Testis (tissue), 3 donors: Measurements from ENCODE around the gene DCTD. TPM values are rescaled to one million over a fixed set of nuclear protein-coding genes. Genes with fewer than 3 reads are reported as not detected.

Source experiments
- DNase-seq: peaks from one replicate; pipeline ENCODE4 v3.0.0-alpha.2; 2019
- H3K27ac ChIP-seq, 2 donors: fragments of 200-600 bp; sonication (generic); one replicate each; pipeline ENCODE4 v1.5.1; 2019
- H3K27me3 ChIP-seq: fragments of 200-600 bp; sonication (generic); one replicate; pipeline ENCODE4 v1.5.1; 2019
- H3K36me3 ChIP-seq: fragments of 200-600 bp; sonication (generic); one replicate; pipeline ENCODE4 v1.5.1; 2017; ENCODE audit warnings: low read depth; ENCODE audit errors: missing control alignments
- H3K4me1 ChIP-seq: fragments of 200-600 bp; sonication (generic); one replicate; pipeline ENCODE4 v1.5.1; 2019
- H3K4me3 ChIP-seq, 2 donors: fragments of 200-600 bp; sonication (generic); one replicate each; pipeline ENCODE4 v1.5.1; 2017 to 2019
- H3K9me3 ChIP-seq: fragments of 200-600 bp; sonication (generic); one replicate; pipeline ENCODE4 v1.5.1; 2017
- POLR2A ChIP-seq: fragments of 450-650 bp; IDR thresholded peaks from one replicate; pipeline ENCODE4 v1.6.1; 2017; ENCODE audit warnings: antibody characterized with exemption, mild to moderate bottlenecking, moderate library complexity
- WGBS, 2 donors: methylation state at CpG; one replicate each; pipeline ENCODE4 v1.1.5; 2018; 5-methylcytosine and 5-hydroxymethylcytosine counted together
- intact Hi-C: fragments of 100-400 bp; cut with DNase I; formaldehyde crosslinking; loops from one replicate; pipeline ENCODE4 v1.15.1; 2023; ENCODE audit warnings: low total_unique reads
- polyA plus RNA-seq: library from polyadenylated mRNA; stranded (reverse); fragments of 350-450 nt; fragmentation: Illumina TruSeq; extraction: RNeasy Lipid Tissue Mini Kit (QIAGEN cat#74804); gene quantifications from one replicate; pipeline ENCODE4 v1.2.3, GENCODE V29; 2014; ENCODE audit warnings: low read depth, low replicate concordance; ENCODE audit not compliant: insufficient read depth
- total RNA-seq, 2 donors: library from RNA; depleted of rRNA; stranded (reverse); fragments of >200 nt; gene quantifications; one replicate each; pipeline ENCODE4 v1.2.3, GENCODE V29; 2016
- TF ChIP-seq, protein P1 (sequence below), 3 experiments: fragments of 450-650 bp in 2 of 3; fragments of 200-600 bp in 1 of 3; sonication (generic) in 1 of 3; IDR thresholded peaks; one replicate each; pipeline ENCODE4 v1.5.1; 2016 to 2019; ENCODE audit warnings: antibody characterized with exemption in 3 of 3, mild to moderate bottlenecking in 2 of 3, moderate library complexity in 1 of 3

DCTD gene
- total and polyA plus RNA-seq, 3 donors from 2014 or later = 41.8 to 56.5 (median 45.6) TPM

DNA sequence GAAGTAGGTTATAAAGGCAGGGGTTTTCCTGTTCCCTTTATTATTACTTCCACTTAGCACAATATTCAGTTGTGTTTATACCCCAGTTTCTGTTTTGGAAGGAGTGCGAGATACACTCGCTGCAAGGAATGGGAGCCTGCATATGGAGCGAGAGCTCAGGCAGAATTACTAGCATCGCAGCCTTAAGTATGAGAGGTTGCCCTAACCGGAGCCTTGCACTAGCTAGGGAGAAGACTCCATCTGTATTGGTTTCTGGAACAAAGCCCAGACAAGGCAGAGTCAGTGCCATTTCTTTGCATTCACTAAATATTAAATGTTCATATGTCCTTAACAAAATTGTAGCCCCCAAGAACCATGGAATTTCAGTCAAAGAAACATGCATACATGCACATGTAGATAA, 6.2 kb upstream of the DCTD start:
- no peak overlapping the region for H3K27ac ChIP-seq
- TF ChIP-seq, protein P1, sequence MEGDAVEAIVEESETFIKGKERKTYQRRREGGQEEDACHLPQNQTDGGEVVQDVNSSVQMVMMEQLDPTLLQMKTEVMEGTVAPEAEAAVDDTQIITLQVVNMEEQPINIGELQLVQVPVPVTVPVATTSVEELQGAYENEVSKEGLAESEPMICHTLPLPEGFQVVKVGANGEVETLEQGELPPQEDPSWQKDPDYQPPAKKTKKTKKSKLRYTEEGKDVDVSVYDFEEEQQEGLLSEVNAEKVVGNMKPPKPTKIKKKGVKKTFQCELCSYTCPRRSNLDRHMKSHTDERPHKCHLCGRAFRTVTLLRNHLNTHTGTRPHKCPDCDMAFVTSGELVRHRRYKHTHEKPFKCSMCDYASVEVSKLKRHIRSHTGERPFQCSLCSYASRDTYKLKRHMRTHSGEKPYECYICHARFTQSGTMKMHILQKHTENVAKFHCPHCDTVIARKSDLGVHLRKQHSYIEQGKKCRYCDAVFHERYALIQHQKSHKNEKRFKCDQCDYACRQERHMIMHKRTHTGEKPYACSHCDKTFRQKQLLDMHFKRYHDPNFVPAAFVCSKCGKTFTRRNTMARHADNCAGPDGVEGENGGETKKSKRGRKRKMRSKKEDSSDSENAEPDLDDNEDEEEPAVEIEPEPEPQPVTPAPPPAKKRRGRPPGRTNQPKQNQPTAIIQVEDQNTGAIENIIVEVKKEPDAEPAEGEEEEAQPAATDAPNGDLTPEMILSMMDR (IDR thresholded peaks at IDR 0.05) = no peak
- TF ChIP-seq POLR2A = no peak
- H3K4me1 ChIP-seq = peaks cover 4% of the 10 kb centered on the region
- WGBS, 2 donors = 84 to 86% methylated on average over 5 of the region's 5 CpGs
- H3K9me3 ChIP-seq = no peaks in the 10 kb centered on the region
- H3K36me3 ChIP-seq = no peaks in the 10 kb centered on the region
- H3K27me3 ChIP-seq = no peaks in the 10 kb centered on the region
- intact Hi-C loops = loop anchor here (10.0 kb wide), 1 partner anchor 331 kb away; no protein-coding TSS in a partner anchor
- DNase-seq = no peak
- H3K4me3 ChIP-seq = no peak overlapping the region

DNA sequence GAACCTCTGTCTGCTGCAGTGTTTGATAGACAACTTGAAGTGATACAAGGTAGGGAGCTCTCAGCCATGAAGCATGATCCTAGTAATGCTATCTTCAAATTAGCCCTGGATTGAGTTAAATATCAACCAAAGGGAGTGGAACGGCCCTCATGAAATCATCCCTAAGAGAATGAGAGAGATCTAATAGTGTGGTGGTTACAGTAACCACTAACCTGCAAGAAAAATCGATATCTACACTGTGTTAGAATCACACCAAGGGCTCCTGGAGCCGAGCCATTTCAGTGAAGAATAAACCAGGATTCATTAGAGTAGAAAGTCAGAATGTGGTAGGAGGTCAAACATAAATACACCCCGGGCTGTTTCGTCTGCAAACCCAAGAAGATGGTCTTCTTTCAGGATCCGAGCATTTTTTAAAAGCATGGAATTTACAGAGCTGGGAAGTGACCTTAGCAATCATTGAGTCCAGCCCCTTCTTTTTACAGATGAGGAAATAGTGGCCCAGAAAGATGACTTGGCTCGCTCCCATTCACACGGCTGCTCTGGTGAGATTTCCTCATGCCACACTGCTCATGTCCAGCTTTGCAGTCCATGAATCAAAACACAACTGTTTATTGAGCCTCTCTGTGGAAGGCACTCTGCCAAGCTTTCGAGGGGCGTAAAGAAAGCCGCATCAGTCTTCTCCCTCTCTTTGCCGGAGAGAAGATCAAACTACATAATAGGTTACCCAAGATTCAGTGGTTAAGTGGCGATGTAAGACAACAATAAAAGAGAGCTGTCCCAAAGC, 5.5 kb upstream of the DCTD start:
- 80 to 88% methylated on average over 13 of the region's 13 CpGs for WGBS, 2 donors
- intact Hi-C loops = loop anchor here (10.0 kb wide), 1 partner anchor 332 kb away; no protein-coding TSS in a partner anchor
- H3K27me3 ChIP-seq = no peaks in the 10 kb centered on the region
- H3K4me1 ChIP-seq = peaks cover 8% of the 10 kb centered on the region
- no peaks in the 10 kb centered on the region for H3K9me3 ChIP-seq
- H3K36me3 ChIP-seq = no peaks in the 10 kb centered on the region
- no peak for TF ChIP-seq POLR2A
- TF ChIP-seq, protein P1 (IDR thresholded peaks at IDR 0.05) = no peak
- H3K4me3 ChIP-seq = no peak overlapping the region
- no peak for DNase-seq
- H3K27ac ChIP-seq = no peak overlapping the region

DNA sequence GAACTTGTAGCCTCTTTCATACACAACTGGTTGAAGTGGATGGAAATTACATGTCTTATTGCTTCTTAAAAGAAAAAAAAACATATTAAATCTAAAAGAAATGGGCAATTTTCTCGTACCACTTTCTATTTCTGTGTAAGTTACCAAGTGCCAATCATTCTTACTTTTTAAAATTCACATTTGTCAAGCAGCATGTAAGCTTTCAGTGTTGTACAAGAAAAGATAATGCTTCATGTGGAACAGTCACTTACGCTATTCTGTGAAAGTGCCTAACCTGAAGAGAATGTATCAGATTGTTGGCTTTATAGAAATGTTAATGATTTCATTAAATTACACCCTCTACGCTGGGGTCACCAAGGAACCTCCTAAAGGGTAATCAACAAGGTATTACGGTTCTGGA, 4.4 kb upstream of the DCTD start:
- WGBS, 2 donors = 93 to 97% methylated on average over 4 of the region's 4 CpGs
- Histone ChIP-seq H3K4me1 (peaks cover 8% of the 10 kb centered on the region), H3K9me3 (no peaks in the 10 kb centered on the region), H3K4me3 (no peak overlapping the region), H3K27ac (no peak overlapping the region), H3K27me3 (no peaks in the 10 kb centered on the region), H3K36me3 (no peaks in the 10 kb centered on the region)
- intact Hi-C loops = loop anchor here (10.0 kb wide), 1 partner anchor 333 kb away; no protein-coding TSS in a partner anchor
- no peak for TF ChIP-seq POLR2A
- TF ChIP-seq, protein P1 (IDR thresholded peaks at IDR 0.05) = no peak
- DNase-seq = no peak

DNA sequence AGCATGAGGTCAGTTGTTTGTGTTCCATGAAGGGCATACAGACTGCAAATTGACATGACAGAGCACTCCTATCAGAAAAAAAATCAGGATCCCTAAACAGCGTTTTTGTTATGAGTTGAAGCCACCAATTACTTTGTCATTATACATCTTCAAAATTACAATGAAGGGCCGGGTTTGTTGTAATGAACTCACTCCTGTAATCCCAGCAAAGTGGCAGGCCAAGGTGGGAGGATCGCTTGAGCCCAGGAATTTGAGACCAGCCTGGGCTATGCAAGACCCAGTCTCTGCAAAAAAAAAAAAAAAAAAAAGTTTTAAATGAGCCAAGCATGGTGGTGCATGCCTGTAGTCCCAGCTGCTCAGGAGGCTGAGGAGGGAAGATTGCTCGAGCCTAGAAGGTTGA, 3.5 kb upstream of the DCTD start:
- 86 to 87% methylated on average over 4 of the region's 4 CpGs for WGBS, 2 donors
- no peak for DNase-seq
- H3K27me3 ChIP-seq = no peaks in the 10 kb centered on the region
- intact Hi-C loops = loop anchor here (10.0 kb wide), 1 partner anchor 334 kb away; no protein-coding TSS in a partner anchor
- H3K4me1 ChIP-seq = peaks cover 11% of the 10 kb centered on the region
- H3K9me3 ChIP-seq = no peaks in the 10 kb centered on the region
- H3K4me3 ChIP-seq = no peak overlapping the region
- H3K27ac ChIP-seq = no peak overlapping the region
- TF ChIP-seq, protein P1 (IDR thresholded peaks at IDR 0.05) = no peak
- TF ChIP-seq POLR2A = no peak
- H3K36me3 ChIP-seq = no peaks in the 10 kb centered on the region
